Measurements from ENCODE around the gene DAPK2. TPM values are rescaled to one million over a fixed set of nuclear protein-coding genes. Genes with fewer than 3 reads are reported as not detected.

Gene DAPK2
- total and polyA plus RNA-seq, 2 of the 13 experiments (the other 11 are each of a cell fraction or from before 2014, with no cell fraction given) = 0.33 to 0.63 TPM

- TF ChIP-seq, protein P1, sequence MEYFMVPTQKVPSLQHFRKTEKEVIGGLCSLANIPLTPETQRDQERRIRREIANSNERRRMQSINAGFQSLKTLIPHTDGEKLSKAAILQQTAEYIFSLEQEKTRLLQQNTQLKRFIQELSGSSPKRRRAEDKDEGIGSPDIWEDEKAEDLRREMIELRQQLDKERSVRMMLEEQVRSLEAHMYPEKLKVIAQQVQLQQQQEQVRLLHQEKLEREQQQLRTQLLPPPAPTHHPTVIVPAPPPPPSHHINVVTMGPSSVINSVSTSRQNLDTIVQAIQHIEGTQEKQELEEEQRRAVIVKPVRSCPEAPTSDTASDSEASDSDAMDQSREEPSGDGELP (IDR thresholded peaks at IDR 0.05; ENCODE audit: borderline replicate concordance, low read depth) = no peak
- no peak for TF ChIP-seq MAFG (CRISPR knock-in tag; IDR thresholded peaks at IDR 0.05)
- no peak for TF ChIP-seq POGK (CRISPR knock-in tag; conservative IDR thresholded peaks at IDR 0.05)
- no peak for TF ChIP-seq ZNF614 (CRISPR knock-in tag; IDR thresholded peaks at IDR 0.05; ENCODE audit: borderline replicate concordance)
- TF ChIP-seq HMG20B (CRISPR knock-in tag; conservative IDR thresholded peaks at IDR 0.05) = no peak
- TF ChIP-seq ZNF605 (CRISPR knock-in tag; IDR thresholded peaks at IDR 0.05) = no peak
- no peak for TF ChIP-seq ZNF34 (CRISPR knock-in tag; IDR thresholded peaks at IDR 0.05; ENCODE audit: borderline replicate concordance)
- no peak for TF ChIP-seq NFAT5 (CRISPR knock-in tag; IDR thresholded peaks at IDR 0.05)
These were observed 76.4 kb downstream of the DAPK2 start (continued) for GRCh38 chr15:63969652-63970421.

All from HepG2 (cell line).